GM13977 (cell line): ENCODE data around the gene SLC16A10.
A peak's percentile ranks its signal among the peaks of the same experiment; 100 is the strongest.

ENCODE experiments used
- DNase-seq: peaks from one replicate; pipeline ENCODE4 v3.0.0; 2012; ENCODE audit warnings: low spot score
- CTCF ChIP-seq: IDR thresholded peaks from 2 replicates; pipeline ENCODE4 v1.5.1; 2012; ENCODE audit warnings: mild to moderate bottlenecking, control low read depth; ENCODE audit not compliant: insufficient read depth; ENCODE audit errors: extremely low read depth, missing control alignments
- in situ Hi-C: fragments of 300-500 bp; cut with MboI; formaldehyde crosslinking; loops from one replicate; pipeline ENCODE4 v1.12.0; 2022; ENCODE audit warnings: low sequenced_read_pairs, low pct_unique_long_range_greater_than_20kb, mixed read lengths, inconsistent platforms; ENCODE audit not compliant: unreplicated experiment

Gene SLC16A10

DNA sequence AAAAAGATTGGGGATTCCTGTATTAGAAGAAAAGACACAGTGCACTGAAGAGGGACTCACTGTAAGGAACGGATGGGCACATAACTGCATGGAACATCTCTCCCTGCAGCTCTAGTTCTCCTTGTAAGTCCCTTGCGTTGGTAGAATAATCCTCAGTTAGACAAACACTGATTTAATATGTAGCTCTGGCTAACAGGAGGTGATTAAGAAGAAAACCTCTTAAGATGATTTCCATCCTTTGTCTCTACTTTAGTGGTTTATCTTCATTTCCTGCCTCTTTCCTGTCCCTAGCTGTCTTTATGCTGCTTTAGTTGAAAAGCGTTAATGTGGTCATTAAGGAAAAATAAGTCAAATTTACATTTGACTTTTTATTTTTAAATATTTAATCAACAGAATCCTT, 86.6 kb downstream of the SLC16A10 start:
- in situ Hi-C loops: no loop called here
- no peak for TF ChIP-seq CTCF
- DNase-seq: no peak

- no peak for TF ChIP-seq CTCF
- no peak for DNase-seq
- in situ Hi-C loops: no loop called here
These were observed 87.8 kb downstream of the SLC16A10 start for GRCh38 chr6:111175109-111175508.

DNA sequence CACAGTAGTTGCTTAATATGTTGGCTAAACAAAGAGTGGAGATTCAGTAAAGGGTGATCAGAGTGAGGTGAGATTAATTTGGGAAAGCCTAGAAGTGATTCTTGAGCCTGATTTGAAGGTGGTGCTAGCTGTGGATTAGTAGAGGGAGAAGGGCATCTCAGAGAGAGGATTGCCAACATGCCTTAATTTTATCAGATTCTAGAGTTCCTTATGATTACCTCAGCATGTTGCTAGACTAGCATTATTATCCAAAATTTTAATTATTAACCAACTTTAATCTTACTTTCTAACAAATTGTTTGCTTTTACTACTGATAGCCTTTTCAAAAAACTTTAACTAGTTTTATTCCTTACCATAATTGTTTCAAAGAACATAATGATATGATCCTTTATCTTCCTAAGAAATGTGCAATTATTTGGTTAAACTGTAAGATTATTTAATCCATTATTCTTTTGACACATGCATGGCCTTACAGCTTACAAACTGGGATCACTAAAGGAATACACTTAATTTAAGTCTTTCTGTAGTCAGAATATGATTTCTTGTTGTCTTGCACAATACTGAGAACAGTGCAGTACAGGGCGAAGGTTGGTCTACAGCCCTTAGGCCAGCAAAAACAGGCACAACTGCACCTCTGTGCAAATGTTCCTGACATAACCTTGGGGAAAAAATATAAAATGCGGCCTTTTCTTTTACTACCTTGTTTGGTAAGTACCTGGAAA, 88.9 kb downstream of the SLC16A10 start:
- TF ChIP-seq CTCF: no peak
- no peak for DNase-seq
- in situ Hi-C loops: no loop called here

DNA sequence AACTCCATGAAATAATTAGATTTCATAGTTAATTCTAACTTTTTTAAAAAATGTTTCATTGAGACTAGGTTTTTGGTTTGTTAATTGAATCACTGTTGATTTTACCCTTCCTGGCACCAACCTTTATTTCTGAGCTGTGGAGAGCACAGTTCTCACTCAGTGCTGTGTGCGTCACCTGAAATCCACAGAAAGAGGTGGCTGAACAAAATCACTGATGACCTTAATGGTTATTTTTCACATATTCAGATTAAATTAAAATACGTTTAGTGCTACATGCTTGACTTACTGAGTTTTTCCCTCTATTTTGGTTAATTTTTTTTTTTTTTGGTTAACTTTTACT, 89.4 kb downstream of the SLC16A10 start:
- in situ Hi-C loops: no loop called here
- no peak for TF ChIP-seq CTCF
- no peak for DNase-seq

GRCh38 chr6:111177131-111177530, 89.8 kb downstream of the SLC16A10 start:
- in situ Hi-C loops: no loop called here
- no peak for TF ChIP-seq CTCF
- DNase-seq: no peak

DNA sequence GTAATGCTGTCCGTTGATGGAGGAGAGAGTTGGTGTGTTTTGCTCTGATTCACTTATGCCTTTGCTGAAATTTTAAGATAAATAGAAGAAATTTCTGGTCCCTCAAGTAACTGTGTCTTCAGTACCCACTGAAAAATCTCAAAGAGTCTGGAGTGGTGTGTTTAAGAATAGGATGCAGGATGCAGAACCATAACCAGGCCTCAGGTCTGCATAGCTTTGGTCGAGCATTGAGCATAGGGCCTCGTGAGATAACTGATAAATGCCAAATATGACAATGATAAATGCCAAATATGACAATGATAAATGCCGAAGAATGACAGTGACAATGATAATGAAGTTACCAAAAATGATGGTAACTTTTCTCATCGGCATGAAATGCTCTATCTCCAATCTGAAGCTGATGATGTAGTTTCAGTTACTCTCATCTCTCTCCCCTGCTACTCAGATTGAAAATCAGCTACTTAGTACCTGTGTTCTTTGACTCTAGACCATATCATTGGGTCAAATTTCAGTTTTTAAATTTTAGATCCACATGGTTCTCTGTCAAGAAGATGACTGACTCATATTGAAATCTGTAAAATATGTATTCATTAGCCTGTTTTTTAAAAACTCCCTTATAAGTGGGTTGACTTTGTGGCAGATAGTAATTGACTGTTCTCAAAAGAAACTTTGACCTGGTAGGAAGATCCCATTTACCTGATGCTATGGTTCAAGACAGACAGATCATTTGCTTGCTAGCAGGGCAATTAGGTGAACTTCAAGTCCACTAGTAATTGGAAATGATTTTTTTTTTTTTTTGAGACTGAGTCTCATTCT, 96.6 kb downstream of the SLC16A10 start:
- TF ChIP-seq CTCF: no peak
- in situ Hi-C loops: no loop called here
- DNase-seq: peak; percentile 35
